ENCODE measurements around the gene TRAM2. TPM values are rescaled to one million over a fixed set of nuclear protein-coding genes. Genes with fewer than 3 reads are reported as not detected.

Gene TRAM2
- polyA plus RNA-seq, 1 donor, result 44.1 TPM

- Histone ChIP-seq H3K4me3 (ENCODE audit: low read length) (no peak overlapping the region), H3K36me3 (ENCODE audit: control insufficient read depth, insufficient read depth, low read length) (no peaks in the 10 kb centered on the region), H3K9me3 (ENCODE audit: control insufficient read depth, low read depth, low read length) (peaks cover 3% of the 10 kb centered on the region), H3K27me3 (ENCODE audit: control insufficient read depth, insufficient read depth, low read length) (no peaks in the 10 kb centered on the region), H3K4me1 (ENCODE audit: control insufficient read depth, insufficient read depth, low read length) (peaks cover 7% of the 10 kb centered on the region), H3K27ac (ENCODE audit: low read length) (peak overlapping the region; percentile 55)
- peak; percentile 57 to 64 for DNase-seq
- no CpG with 5 or more reads among the region's 2 CpGs for WGBS (ENCODE audit: insufficient coverage, low lambda C conversion rate)
Observed at GRCh38 chr6:52454556-52454955, 122.3 kb downstream of the TRAM2 start.

Other genes starting within 250 kb of the TRAM2 start
- gene PAQR8, start 214.9 kb downstream of the TRAM2 start, polyA plus RNA-seq, result 36.1 TPM
- 23.2 TPM for gene EFHC1, start 156.7 kb downstream of the TRAM2 start, polyA plus RNA-seq
- gene TMEM14A, start 94.1 kb upstream of the TRAM2 start, polyA plus RNA-seq, result 49.1 TPM
- 24.0 TPM for gene GSTA2, start 186.4 kb upstream of the TRAM2 start, polyA plus RNA-seq
- gene GSTA1, start 226.8 kb upstream of the TRAM2 start, polyA plus RNA-seq, result 311 TPM